H1 (cell line): Measurements from ENCODE around the gene NUAK1. TPM values are rescaled to one million over a fixed set of nuclear protein-coding genes. Genes with fewer than 3 reads are reported as not detected.

Experiments used
- CTCF ChIA-PET: fragments of 300-600 bp; sonication (Branson Sonifier 250); formaldehyde crosslinking; loops from one replicate; lab custom pipeline; 2021; ENCODE audit not compliant: partially characterized antibody; lab: Charles Lee
- POLR2A ChIA-PET: fragments of 300-600 bp; sonication (Branson Sonifier 250); formaldehyde crosslinking; loops from one replicate; lab custom pipeline; 2021; ENCODE audit warnings: inconsistent platforms; ENCODE audit not compliant: partially characterized antibody; lab: Charles Lee
- DNase-seq, 2 experiments: peaks; one replicate each; pipeline versions ENCODE4 v3.0.0 to v3.0.0-alpha.2; 2010 to 2022; ENCODE audit warnings: low spot score in 2 of 2, low read depth in 1 of 2, mixed read lengths in 1 of 2
- FAIRE-seq: peaks from 2 replicates; lab custom pipeline; 2011; peaks lifted over from hg19 to GRCh38; lab: Jason Lieb, UNC
- H2AFZ ChIP-seq: 2 replicates; pipeline ENCODE4 v1.8.1; 2012; ENCODE audit warnings: low read length, inconsistent platforms
- H2AK5ac ChIP-seq: 2 replicates; pipeline ENCODE4 v1.6.1; 2013; ENCODE audit warnings: low read depth, low read length
- H2BK120ac ChIP-seq: replicated peaks from 2 replicates; pipeline ENCODE3; 2013; ENCODE audit warnings: low read depth, low read length, inconsistent platforms
- H2BK12ac ChIP-seq: 2 replicates; pipeline ENCODE4 v1.6.1; 2013; ENCODE audit warnings: low read depth, low read length
- H2BK15ac ChIP-seq: 2 replicates; pipeline ENCODE4 v1.6.1; 2013; ENCODE audit warnings: low read length
- H2BK20ac ChIP-seq: 2 replicates; pipeline ENCODE4 v1.6.1; 2013; ENCODE audit warnings: low read length
- H2BK5ac ChIP-seq: 2 replicates; pipeline ENCODE4 v1.6.1; 2013; ENCODE audit warnings: low read depth, low read length
- H3K14ac ChIP-seq: 2 replicates; pipeline ENCODE4 v1.6.1; 2013; ENCODE audit warnings: inconsistent platforms; ENCODE audit not compliant: insufficient read length
- H3K18ac ChIP-seq: 2 replicates; pipeline ENCODE4 v1.6.1; 2013; ENCODE audit warnings: low read length; ENCODE audit errors: extremely low read depth
- H3K23ac ChIP-seq: 2 replicates; pipeline ENCODE4 v1.6.1; 2013; ENCODE audit warnings: inconsistent platforms; ENCODE audit not compliant: insufficient read length
- H3K23me2 ChIP-seq: 2 replicates; pipeline ENCODE4 v1.6.1; 2013; ENCODE audit warnings: low read depth, low read length
- H3K27ac ChIP-seq: 2 replicates; pipeline ENCODE4 v1.6.1; 2011; ENCODE audit warnings: low read depth, low read length, inconsistent platforms
- H3K27me3 ChIP-seq, 4 experiments: replicated peaks in 1 of 4; 1 replicate in 1 of 4; 2 replicates in 3 of 4; pipeline versions ENCODE4 v1.6.1 to v1.8.1; 2011 to 2013; ENCODE audit warnings: low read length in 3 of 4, mild to moderate bottlenecking in 3 of 4, inconsistent platforms in 2 of 4, mixed read lengths in 2 of 4, moderate library complexity in 1 of 4; ENCODE audit not compliant: control insufficient read depth in 3 of 4, insufficient read depth in 3 of 4; ENCODE audit errors: extremely low read depth in 1 of 4
- H3K36me3 ChIP-seq, 4 experiments: 2 replicates each; pipeline versions ENCODE4 v1.6.1 to v1.8.1; 2011 to 2013; ENCODE audit warnings: mild to moderate bottlenecking in 4 of 4, low read length in 3 of 4, moderate library complexity in 2 of 4, control low read depth in 1 of 4, inconsistent platforms in 1 of 4; ENCODE audit not compliant: insufficient read depth in 4 of 4, control insufficient read depth in 2 of 4
- H3K4ac ChIP-seq: replicated peaks from 2 replicates; pipeline ENCODE3; 2013; ENCODE audit warnings: low read length, low read depth, mixed read lengths, inconsistent platforms; ENCODE audit not compliant: insufficient read length
- H3K4me1 ChIP-seq, 4 experiments: replicated peaks in 1 of 4; 1 replicate in 1 of 4; 2 replicates in 3 of 4; pipeline versions ENCODE4 v1.6.1 to v1.8.1; 2011 to 2013; ENCODE audit warnings: low read length in 3 of 4, inconsistent platforms in 2 of 4, mixed read lengths in 1 of 4; ENCODE audit not compliant: insufficient read depth in 4 of 4, control insufficient read depth in 3 of 4
- H3K4me2 ChIP-seq, 2 experiments: 2 replicates each; pipeline versions ENCODE4 v1.6.1 to v1.8.1; 2011 to 2013; ENCODE audit warnings: low read depth in 2 of 2, low read length in 2 of 2, control low read depth in 1 of 2, inconsistent platforms in 1 of 2, mild to moderate bottlenecking in 1 of 2; ENCODE audit not compliant: insufficient read depth in 1 of 2
- H3K4me3 ChIP-seq, 4 experiments: fragments of 200-600, 300-600 bp in 1 of 4; sonication (generic), shearing (Covaris generic), sonication (Bioruptor Twin) in 1 of 4; 2 replicates each; pipeline versions ENCODE4 v1.5.1 to v1.8.1; 2011 to 2016; ENCODE audit warnings: low read length in 4 of 4, low read depth in 3 of 4, control low read depth in 2 of 4, inconsistent platforms in 2 of 4, mild to moderate bottlenecking in 2 of 4, mixed read lengths in 1 of 4, moderate library complexity in 1 of 4; ENCODE audit not compliant: insufficient read depth in 2 of 4; ENCODE audit errors: extremely low read depth in 1 of 4
- H3K56ac ChIP-seq: replicated peaks from 2 replicates; pipeline ENCODE3; 2013; ENCODE audit warnings: low read depth, mild to moderate bottlenecking, mixed read lengths, low read length, inconsistent platforms; ENCODE audit not compliant: insufficient read length
- H3K79me1 ChIP-seq: 2 replicates; pipeline ENCODE4 v1.6.1; 2013; ENCODE audit warnings: low read depth, low read length, control low read depth
- H3K79me2 ChIP-seq, 2 experiments: 2 replicates each; pipeline versions ENCODE4 v1.6.1 to v1.8.1; 2012 to 2013; ENCODE audit warnings: low read length in 2 of 2, mild to moderate bottlenecking in 2 of 2, inconsistent platforms in 1 of 2; ENCODE audit not compliant: insufficient read depth in 2 of 2, control insufficient read depth in 1 of 2
- H3K9ac ChIP-seq, 4 experiments: replicated peaks in 1 of 4; 1 replicate in 1 of 4; 2 replicates in 3 of 4; pipeline versions ENCODE4 v1.6.1 to v1.8.1; 2011 to 2013; ENCODE audit warnings: low read depth in 3 of 4, low read length in 3 of 4, control low read depth in 2 of 4, mild to moderate bottlenecking in 2 of 4, moderate library complexity in 2 of 4, inconsistent platforms in 1 of 4; ENCODE audit errors: extremely low read depth in 1 of 4
- H3K9me3 ChIP-seq, 2 experiments: 2 replicates each; pipeline versions ENCODE4 v1.6.1 to v1.8.1; 2012 to 2013; ENCODE audit warnings: mild to moderate bottlenecking in 2 of 2, moderate library complexity in 2 of 2, control low read depth in 1 of 2, inconsistent platforms in 1 of 2, low read depth in 1 of 2, low read length in 1 of 2, mixed read lengths in 1 of 2; ENCODE audit not compliant: insufficient read depth in 2 of 2
- H4K20me1 ChIP-seq, 2 experiments: replicated peaks in 1 of 2; 2 replicates each; pipeline versions ENCODE3 to v1.8.1; 2011 to 2013; ENCODE audit warnings: inconsistent platforms in 2 of 2, low read length in 2 of 2, mild to moderate bottlenecking in 1 of 2; ENCODE audit not compliant: insufficient read depth in 2 of 2, control insufficient read depth in 1 of 2
- H4K5ac ChIP-seq: 2 replicates; pipeline ENCODE4 v1.6.1; 2013; ENCODE audit warnings: low read length, low read depth, mixed read lengths, inconsistent platforms; ENCODE audit not compliant: insufficient read length
- H4K8ac ChIP-seq: 2 replicates; pipeline ENCODE4 v1.8.0; 2013; ENCODE audit warnings: mild to moderate bottlenecking, moderate library complexity, low read length, inconsistent platforms; ENCODE audit not compliant: insufficient read depth; ENCODE audit errors: extremely low read depth
- H4K91ac ChIP-seq: replicated peaks from 2 replicates; pipeline ENCODE3; 2013; ENCODE audit warnings: low read length, mixed read lengths, inconsistent platforms; ENCODE audit not compliant: insufficient read length
- ATF2 ChIP-seq: IDR thresholded peaks from 2 replicates; pipeline ENCODE4 v1.6.1; 2012; ENCODE audit warnings: low read length, inconsistent platforms
- EP300 ChIP-seq, 2 experiments: IDR thresholded peaks; 1 replicate in 1 of 2; 2 replicates in 1 of 2; pipeline ENCODE4 v1.6.1; 2011 to 2012; ENCODE audit warnings: low read depth in 2 of 2, low read length in 2 of 2, mild to moderate bottlenecking in 2 of 2, borderline replicate concordance in 1 of 2, inconsistent platforms in 1 of 2, moderate library complexity in 1 of 2
- GABPA ChIP-seq: IDR thresholded peaks from 2 replicates; pipeline ENCODE4 v1.6.1; 2011; ENCODE audit warnings: mild to moderate bottlenecking, low read length, moderate library complexity, borderline replicate concordance; ENCODE audit not compliant: insufficient read depth
- HDAC6 ChIP-seq: IDR thresholded peaks from one replicate; pipeline ENCODE4 v1.7.1; 2012; ENCODE audit warnings: low read depth, mild to moderate bottlenecking, inconsistent platforms, low read length, moderate library complexity
- KDM1A ChIP-seq: fragments of 200-600, 300-600 bp; sonication (generic); IDR thresholded peaks from 2 replicates; pipeline ENCODE4 v1.7.1; 2016; ENCODE audit warnings: mild to moderate bottlenecking, low read length, borderline replicate concordance
- KDM5A ChIP-seq: fragments of 200-600 bp; IDR thresholded peaks from 2 replicates; pipeline ENCODE4 v1.7.1; 2012; ENCODE audit warnings: mild to moderate bottlenecking, low read length, inconsistent platforms, mixed read lengths
- MAFK ChIP-seq: IDR thresholded peaks from 2 replicates; pipeline ENCODE4 v1.6.1; 2012; ENCODE audit warnings: low read depth, mild to moderate bottlenecking, improper control_type of control experiment, low read length
- POLR2A ChIP-seq, 2 experiments: IDR thresholded peaks; 1 replicate in 1 of 2; 2 replicates in 1 of 2; pipeline ENCODE4 v1.6.1; 2011; ENCODE audit warnings: low read depth in 2 of 2, low read length in 2 of 2, mild to moderate bottlenecking in 2 of 2; ENCODE audit errors: control extremely low read depth in 1 of 2
- RAD21 ChIP-seq, 2 experiments: IDR thresholded peaks in 1 of 2; conservative IDR thresholded peaks in 1 of 2; 2 replicates each; pipeline ENCODE4 v1.6.1; 2011; ENCODE audit warnings: low read depth in 2 of 2, low read length in 2 of 2, improper control_type of control experiment in 1 of 2, inconsistent platforms in 1 of 2, mild to moderate bottlenecking in 1 of 2, moderate library complexity in 1 of 2
- SAP30 ChIP-seq: fragments of 300-600 bp; sonication (generic); IDR thresholded peaks from 2 replicates; pipeline ENCODE4 v1.7.1; 2012; ENCODE audit warnings: low read length, moderate library complexity, mild to moderate bottlenecking, inconsistent platforms; ENCODE audit not compliant: insufficient read depth, insufficient replicate concordance
- SP2 ChIP-seq: IDR thresholded peaks from 2 replicates; pipeline ENCODE4 v1.6.1; 2012; ENCODE audit warnings: mild to moderate bottlenecking, low read length, inconsistent platforms
- SP4 ChIP-seq: IDR thresholded peaks from 2 replicates; pipeline ENCODE4 v1.6.1; 2012; ENCODE audit warnings: low read length, inconsistent platforms
- SRF ChIP-seq: IDR thresholded peaks from 2 replicates; pipeline ENCODE4 v1.6.1; 2011; ENCODE audit warnings: mild to moderate bottlenecking, low read depth, low read length, moderate library complexity
- TBP ChIP-seq: IDR thresholded peaks from 2 replicates; pipeline ENCODE4 v1.6.1; 2011; ENCODE audit warnings: low read depth, low read length, improper control_type of control experiment
- polyA plus RNA-seq, 7 experiments: library from polyadenylated mRNA; depleted of rRNA in 3 of 7; stranded (reverse) in 5 of 7; unstranded in 2 of 7; fragments of >200 nt in 5 of 7; fragments of 200-250 nt in 2 of 7; gene quantifications; 1 replicate in 5 of 7; 2 replicates in 1 of 7; 4 replicates in 1 of 7; pipeline versions ENCODE4 v1.2.1 to v1.2.3, GENCODE V29; 2011 to 2013; ENCODE audit warnings: missing spikeins in 2 of 7, mixed read lengths in 2 of 7
- total RNA-seq: library from RNA; stranded (reverse); fragmentation: NEBNext Ultra II Directional; extraction: Animal tissue kit (Norgen Biotek cat#: 25700); gene quantifications from 2 replicates; pipeline ENCODE4 v1.2.1, GENCODE V29; 2021

The NUAK1 gene
- total and polyA plus RNA-seq, 2 of the 8 experiments (the other 6 are each of a cell fraction or from before 2014, with no cell fraction given): 6.7 to 18.2 TPM

DNA sequence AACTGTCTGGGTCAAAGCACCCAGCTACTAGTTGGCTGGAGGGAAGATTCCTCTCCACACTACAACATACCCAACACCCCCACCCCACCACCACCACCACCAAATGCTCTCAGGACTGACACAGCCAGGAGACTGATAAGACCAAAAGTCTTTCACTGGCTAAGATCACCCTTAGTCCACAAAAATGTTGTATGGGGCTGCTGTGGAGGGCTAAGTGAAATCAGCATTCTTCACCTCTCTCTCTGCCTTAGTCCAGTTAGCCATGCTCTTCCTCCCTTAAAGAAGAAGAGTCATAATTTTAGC lies 106.2 kb downstream of the NUAK1 start:
- Histone ChIP-seq H3K23ac (no peak overlapping the region), H3K4ac (no peak overlapping the region), H3K4me3 (no peak overlapping the region), H3K23me2 (no peaks in the 10 kb centered on the region; the same call in none of the 2 replicates), H4K91ac (no peak overlapping the region), H2BK5ac (no peak overlapping the region), H3K4me2 (no peak overlapping the region), H4K5ac (no peak overlapping the region), H2BK12ac (no peak overlapping the region), H2AK5ac (no peak overlapping the region), H2BK20ac (no peak overlapping the region; the same call in 1 of the 2 replicates), H2BK15ac (no peak overlapping the region), H4K20me1 (no peaks in the 10 kb centered on the region), H3K27me3 (no peaks in the 10 kb centered on the region; a peak in 1 of 7 replicates), H3K36me3 (no peaks in the 10 kb centered on the region), H3K18ac (no peak overlapping the region), H3K79me1 (no peaks in the 10 kb centered on the region), H3K27ac (no peak overlapping the region), H3K9ac (no peak overlapping the region), H2AFZ (no peak overlapping the region), H3K79me2 (no peaks in the 10 kb centered on the region), H3K9me3 (no peaks in the 10 kb centered on the region), H3K4me1 (peaks cover 0 to 8% (median 3%) of the 10 kb centered on the region in 4 experiments; a peak in 4 of 7 replicates), H3K56ac (no peak overlapping the region), H4K8ac (no peak overlapping the region), H3K14ac (no peak overlapping the region), H2BK120ac (no peak overlapping the region)
- DNase-seq: no peak
- ChIA-PET POLR2A (no interaction called here), CTCF (interaction anchor here (0.6 to 2.1 kb wide), 7 partner anchors 14 to 116 kb away, joined by 3 to 9 read pairs (median 3); no protein-coding TSS in a partner anchor)
- FAIRE-seq: no peak
- no peak for TF ChIP-seq MAFK
- no peak for TF ChIP-seq EP300 (IDR thresholded peaks at IDR 0.05; ENCODE audit: borderline replicate concordance in 1 of 2, low read depth in 2 of 2, low read length in 2 of 2)
- no peak for TF ChIP-seq HDAC6
- no peak for TF ChIP-seq KDM1A
- TF ChIP-seq KDM5A: no peak
- TF ChIP-seq SRF: no peak
- TF ChIP-seq SP2: no peak
- no peak for TF ChIP-seq SP4
- TF ChIP-seq RAD21 (IDR thresholded peaks at IDR 0.05 in 1 of 2, conservative IDR thresholded peaks at IDR 0.05 in 1 of 2; ENCODE audit: low read depth in 2 of 2, low read length in 2 of 2): no peak
- TF ChIP-seq GABPA: no peak
- TF ChIP-seq ATF2: no peak
- TF ChIP-seq POLR2A (IDR thresholded peaks at IDR 0.05; ENCODE audit: control extremely low read depth in 1 of 2, low read depth in 2 of 2, low read length in 2 of 2): no peak
- no peak for TF ChIP-seq TBP
- no peak for TF ChIP-seq SAP30
